GM23338 (cell line): Measurements from ENCODE around the gene F7. TPM values are rescaled to one million over a fixed set of nuclear protein-coding genes. Genes with fewer than 3 reads are reported as not detected.

ENCODE experiments used
- ATAC-seq: fragments of 200-7000 bp; cut with Tn5 transposase; 3 replicates; pipeline ENCODE4 v1.9.1; 2020
- DNase-seq: peaks from one replicate; pipeline ENCODE4 v3.0.0-alpha.2; 2015; ENCODE audit warnings: low spot score
- H2AFZ ChIP-seq: fragments of 200-600 bp; sonication (generic); 2 replicates; pipeline ENCODE4 v1.8.0; 2016; ENCODE audit warnings: antibody characterized with exemption, mild to moderate bottlenecking, moderate library complexity
- H3F3A ChIP-seq: fragments of 200-600 bp; sonication (generic); replicated peaks from 2 replicates; pipeline ENCODE4 v1.8.0; 2017; ENCODE audit warnings: antibody characterized with exemption, mixed run types, low read depth
- H3K27ac ChIP-seq: fragments of 200-600 bp; sonication (generic); 2 replicates; pipeline ENCODE4 v1.6.1; 2016; ENCODE audit warnings: low read depth
- H3K27me3 ChIP-seq: fragments of 200-600 bp; sonication (generic); 2 replicates; pipeline ENCODE4 v1.8.0; 2016; ENCODE audit warnings: mild to moderate bottlenecking, mixed run types, moderate library complexity; ENCODE audit not compliant: insufficient read depth
- H3K36me3 ChIP-seq: fragments of 200-600 bp; sonication (generic); 2 replicates; pipeline ENCODE4 v1.8.0; 2016; ENCODE audit warnings: mild to moderate bottlenecking; ENCODE audit not compliant: insufficient read depth
- H3K4me1 ChIP-seq: fragments of 200-600 bp; sonication (generic); 2 replicates; pipeline ENCODE4 v1.8.0; 2016; ENCODE audit warnings: mild to moderate bottlenecking, moderate library complexity; ENCODE audit not compliant: insufficient read depth
- H3K4me2 ChIP-seq: fragments of 200-600 bp; sonication (generic); 2 replicates; pipeline ENCODE4 v1.7.1; 2017; ENCODE audit warnings: mixed run types
- H3K4me3 ChIP-seq: fragments of 200-600 bp; sonication (generic); 2 replicates; pipeline ENCODE4 v1.6.1; 2016; ENCODE audit warnings: mixed run types
- H3K79me2 ChIP-seq: fragments of 200-600 bp; sonication (generic); replicated peaks from 2 replicates; pipeline ENCODE4 v1.8.0; 2017; ENCODE audit warnings: mild to moderate bottlenecking; ENCODE audit not compliant: insufficient read depth
- H3K9me2 ChIP-seq: fragments of 200-600 bp; sonication (generic); 2 replicates; pipeline ENCODE4 v1.8.0; 2017; ENCODE audit not compliant: insufficient read depth
- H4K20me1 ChIP-seq: fragments of 200-600 bp; sonication (generic); replicated peaks from 2 replicates; pipeline ENCODE4 v1.8.0; 2017; ENCODE audit warnings: mild to moderate bottlenecking; ENCODE audit not compliant: insufficient read depth
- H3K27ac Mint-ChIP-seq: 2 replicates; pipeline ENCODE4 v1.8.0; 2020; ENCODE audit warnings: inconsistent platforms, mild to moderate bottlenecking, moderate library complexity, mixed read lengths
- H3K27me3 Mint-ChIP-seq: 3 replicates; pipeline ENCODE4 v1.8.0; 2022; ENCODE audit warnings: low read depth, mild to moderate bottlenecking, moderate library complexity, mixed read lengths, inconsistent platforms; ENCODE audit not compliant: insufficient read depth, poor library complexity
- H3K36me3 Mint-ChIP-seq: 3 replicates; pipeline ENCODE4 v1.8.0; 2021; ENCODE audit warnings: low read depth, mild to moderate bottlenecking, inconsistent platforms, moderate library complexity, mixed read lengths
- H3K4me1 Mint-ChIP-seq: 3 replicates; pipeline ENCODE4 v1.8.0; 2020; ENCODE audit warnings: mild to moderate bottlenecking, inconsistent platforms, mixed read lengths
- H3K4me3 Mint-ChIP-seq: 3 replicates; pipeline ENCODE4 v1.8.0; 2021; ENCODE audit warnings: moderate library complexity, mild to moderate bottlenecking, inconsistent platforms, mixed read lengths
- H3K9me3 Mint-ChIP-seq: 3 replicates; pipeline ENCODE4 v1.8.0; 2020; ENCODE audit warnings: moderate library complexity, mild to moderate bottlenecking, inconsistent platforms, mixed read lengths
- CREB1 ChIP-seq: fragments of 250-450 bp; sonication (Bioruptor Pico); IDR thresholded peaks from 2 replicates; pipeline ENCODE4 v1.5.0; 2020; ENCODE audit warnings: low read depth, mild to moderate bottlenecking, moderate library complexity
- EZH2 ChIP-seq: fragments of 200-600 bp; sonication (generic); IDR thresholded peaks from one replicate; pipeline ENCODE4 v1.8.0; 2017; ENCODE audit warnings: antibody characterized with exemption, mild to moderate bottlenecking, low read depth; ENCODE audit not compliant: unreplicated experiment
- EZH2phosphoT487 ChIP-seq: fragments of 200-600 bp; sonication (generic); IDR thresholded peaks from one replicate; pipeline ENCODE4 v1.8.1; 2018; ENCODE audit warnings: antibody characterized with exemption; ENCODE audit not compliant: unreplicated experiment
- JUNB ChIP-seq: IDR thresholded peaks from one replicate; pipeline ENCODE4 v1.6.1; 2016; ENCODE audit warnings: antibody characterized with exemption; ENCODE audit not compliant: unreplicated experiment
- NANOG ChIP-seq: IDR thresholded peaks from 2 replicates; pipeline ENCODE4 v1.6.1; 2016; ENCODE audit warnings: antibody characterized with exemption, borderline replicate concordance
- POLR2AphosphoS5 ChIP-seq: IDR thresholded peaks from 2 replicates; pipeline ENCODE4 v1.6.1; 2016; ENCODE audit warnings: antibody characterized with exemption, low read depth
- STAT1 ChIP-seq: IDR thresholded peaks from one replicate; pipeline ENCODE4 v1.6.1; 2016; ENCODE audit warnings: antibody characterized with exemption; ENCODE audit not compliant: unreplicated experiment
- ZNF114 ChIP-seq: fragments of 250-450 bp; sonication (Bioruptor Pico); IDR thresholded peaks from 2 replicates; pipeline ENCODE4 v1.5.0; 2020; ENCODE audit warnings: mild to moderate bottlenecking, moderate library complexity
- ZNF331 ChIP-seq: fragments of 250-450 bp; sonication (Bioruptor Pico); IDR thresholded peaks from 2 replicates; pipeline ENCODE4 v1.5.0; 2020; ENCODE audit warnings: low read depth, mild to moderate bottlenecking, moderate library complexity
- polyA plus RNA-seq: library from polyadenylated mRNA; unstranded; fragments of >200 nt; fragmentation: Nextera tagmentation; extraction: Ambion mirVana; gene quantifications from 2 replicates; pipeline ENCODE4 v1.2.1, GENCODE V29; 2016
- total RNA-seq: library from RNA; depleted of rRNA; stranded (reverse); fragments of >200 nt; shearing (Covaris generic); gene quantifications from 2 replicates; pipeline ENCODE4 v1.2.3, GENCODE V29; 2014
- TF ChIP-seq, protein P1 (sequence below): fragments of 250-450 bp; sonication (Bioruptor Pico); IDR thresholded peaks from 2 replicates; pipeline ENCODE4 v1.5.0; 2020; ENCODE audit warnings: mild to moderate bottlenecking, moderate library complexity
- TF ChIP-seq, protein P2 (sequence below): IDR thresholded peaks from one replicate; pipeline ENCODE4 v1.6.1; 2018; ENCODE audit warnings: antibody characterized with exemption; ENCODE audit not compliant: unreplicated experiment
- TF ChIP-seq, protein P3 (sequence below), 2 experiments: fragments of 200-600 bp in 1 of 2; sonication (generic) in 1 of 2; conservative IDR thresholded peaks; 2 replicates each; pipeline versions ENCODE4 v1.5.1 to v1.6.1; 2016 to 2017; ENCODE audit warnings: antibody characterized with exemption in 2 of 2, low read depth in 2 of 2, mild to moderate bottlenecking in 2 of 2, moderate library complexity in 1 of 2
- TF ChIP-seq, protein P4 (sequence below): IDR thresholded peaks from 2 replicates; pipeline ENCODE4 v1.6.1; 2016; ENCODE audit warnings: antibody characterized with exemption

F7 gene
- total and polyA plus RNA-seq, 2 experiments from 2014 or later: 0.16 to 0.24 TPM

DNA sequence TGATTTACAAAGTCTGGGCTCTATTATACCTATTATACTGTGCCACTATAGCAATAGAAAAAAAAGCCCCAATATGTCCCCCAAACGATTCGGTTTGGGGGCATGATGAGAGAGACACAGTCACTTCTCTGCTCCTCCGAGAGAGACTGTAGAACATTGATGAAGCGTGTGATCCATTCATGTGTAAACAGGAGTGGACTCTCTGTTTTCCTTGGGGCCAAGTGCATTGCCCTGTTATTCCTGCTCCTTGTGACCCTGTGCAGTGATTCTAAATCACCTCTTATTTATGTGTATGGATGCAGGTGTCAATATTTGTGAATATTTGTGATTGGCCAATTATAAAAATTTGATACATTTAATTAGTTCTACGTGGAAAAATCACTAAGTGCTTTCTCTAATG lies 34.0 kb downstream of the F7 start:
- no peak for ATAC-seq
- H3K4me1 Mint-ChIP-seq: peaks cover 14% of the 10 kb centered on the region
- H3K4me3 ChIP-seq: no peak overlapping the region
- no peaks in the 10 kb centered on the region for H3K27me3 ChIP-seq
- no peaks in the 10 kb centered on the region for H3K79me2 ChIP-seq
- no peak overlapping the region for H3K4me2 ChIP-seq
- H3K27me3 Mint-ChIP-seq: no peaks in the 10 kb centered on the region
- no peaks in the 10 kb centered on the region for H3K36me3 Mint-ChIP-seq
- H3K9me3 Mint-ChIP-seq: no peaks in the 10 kb centered on the region
- no peaks in the 10 kb centered on the region for H3K36me3 ChIP-seq
- H2AFZ ChIP-seq: no peak overlapping the region
- H3K4me1 ChIP-seq: peaks cover 9% of the 10 kb centered on the region
- no peak overlapping the region for H3K4me3 Mint-ChIP-seq
- no peak for DNase-seq
- no peak overlapping the region for H3K27ac ChIP-seq
- H4K20me1 ChIP-seq: no peaks in the 10 kb centered on the region
- no peaks in the 10 kb centered on the region for H3F3A ChIP-seq
- TF ChIP-seq, protein P1, sequence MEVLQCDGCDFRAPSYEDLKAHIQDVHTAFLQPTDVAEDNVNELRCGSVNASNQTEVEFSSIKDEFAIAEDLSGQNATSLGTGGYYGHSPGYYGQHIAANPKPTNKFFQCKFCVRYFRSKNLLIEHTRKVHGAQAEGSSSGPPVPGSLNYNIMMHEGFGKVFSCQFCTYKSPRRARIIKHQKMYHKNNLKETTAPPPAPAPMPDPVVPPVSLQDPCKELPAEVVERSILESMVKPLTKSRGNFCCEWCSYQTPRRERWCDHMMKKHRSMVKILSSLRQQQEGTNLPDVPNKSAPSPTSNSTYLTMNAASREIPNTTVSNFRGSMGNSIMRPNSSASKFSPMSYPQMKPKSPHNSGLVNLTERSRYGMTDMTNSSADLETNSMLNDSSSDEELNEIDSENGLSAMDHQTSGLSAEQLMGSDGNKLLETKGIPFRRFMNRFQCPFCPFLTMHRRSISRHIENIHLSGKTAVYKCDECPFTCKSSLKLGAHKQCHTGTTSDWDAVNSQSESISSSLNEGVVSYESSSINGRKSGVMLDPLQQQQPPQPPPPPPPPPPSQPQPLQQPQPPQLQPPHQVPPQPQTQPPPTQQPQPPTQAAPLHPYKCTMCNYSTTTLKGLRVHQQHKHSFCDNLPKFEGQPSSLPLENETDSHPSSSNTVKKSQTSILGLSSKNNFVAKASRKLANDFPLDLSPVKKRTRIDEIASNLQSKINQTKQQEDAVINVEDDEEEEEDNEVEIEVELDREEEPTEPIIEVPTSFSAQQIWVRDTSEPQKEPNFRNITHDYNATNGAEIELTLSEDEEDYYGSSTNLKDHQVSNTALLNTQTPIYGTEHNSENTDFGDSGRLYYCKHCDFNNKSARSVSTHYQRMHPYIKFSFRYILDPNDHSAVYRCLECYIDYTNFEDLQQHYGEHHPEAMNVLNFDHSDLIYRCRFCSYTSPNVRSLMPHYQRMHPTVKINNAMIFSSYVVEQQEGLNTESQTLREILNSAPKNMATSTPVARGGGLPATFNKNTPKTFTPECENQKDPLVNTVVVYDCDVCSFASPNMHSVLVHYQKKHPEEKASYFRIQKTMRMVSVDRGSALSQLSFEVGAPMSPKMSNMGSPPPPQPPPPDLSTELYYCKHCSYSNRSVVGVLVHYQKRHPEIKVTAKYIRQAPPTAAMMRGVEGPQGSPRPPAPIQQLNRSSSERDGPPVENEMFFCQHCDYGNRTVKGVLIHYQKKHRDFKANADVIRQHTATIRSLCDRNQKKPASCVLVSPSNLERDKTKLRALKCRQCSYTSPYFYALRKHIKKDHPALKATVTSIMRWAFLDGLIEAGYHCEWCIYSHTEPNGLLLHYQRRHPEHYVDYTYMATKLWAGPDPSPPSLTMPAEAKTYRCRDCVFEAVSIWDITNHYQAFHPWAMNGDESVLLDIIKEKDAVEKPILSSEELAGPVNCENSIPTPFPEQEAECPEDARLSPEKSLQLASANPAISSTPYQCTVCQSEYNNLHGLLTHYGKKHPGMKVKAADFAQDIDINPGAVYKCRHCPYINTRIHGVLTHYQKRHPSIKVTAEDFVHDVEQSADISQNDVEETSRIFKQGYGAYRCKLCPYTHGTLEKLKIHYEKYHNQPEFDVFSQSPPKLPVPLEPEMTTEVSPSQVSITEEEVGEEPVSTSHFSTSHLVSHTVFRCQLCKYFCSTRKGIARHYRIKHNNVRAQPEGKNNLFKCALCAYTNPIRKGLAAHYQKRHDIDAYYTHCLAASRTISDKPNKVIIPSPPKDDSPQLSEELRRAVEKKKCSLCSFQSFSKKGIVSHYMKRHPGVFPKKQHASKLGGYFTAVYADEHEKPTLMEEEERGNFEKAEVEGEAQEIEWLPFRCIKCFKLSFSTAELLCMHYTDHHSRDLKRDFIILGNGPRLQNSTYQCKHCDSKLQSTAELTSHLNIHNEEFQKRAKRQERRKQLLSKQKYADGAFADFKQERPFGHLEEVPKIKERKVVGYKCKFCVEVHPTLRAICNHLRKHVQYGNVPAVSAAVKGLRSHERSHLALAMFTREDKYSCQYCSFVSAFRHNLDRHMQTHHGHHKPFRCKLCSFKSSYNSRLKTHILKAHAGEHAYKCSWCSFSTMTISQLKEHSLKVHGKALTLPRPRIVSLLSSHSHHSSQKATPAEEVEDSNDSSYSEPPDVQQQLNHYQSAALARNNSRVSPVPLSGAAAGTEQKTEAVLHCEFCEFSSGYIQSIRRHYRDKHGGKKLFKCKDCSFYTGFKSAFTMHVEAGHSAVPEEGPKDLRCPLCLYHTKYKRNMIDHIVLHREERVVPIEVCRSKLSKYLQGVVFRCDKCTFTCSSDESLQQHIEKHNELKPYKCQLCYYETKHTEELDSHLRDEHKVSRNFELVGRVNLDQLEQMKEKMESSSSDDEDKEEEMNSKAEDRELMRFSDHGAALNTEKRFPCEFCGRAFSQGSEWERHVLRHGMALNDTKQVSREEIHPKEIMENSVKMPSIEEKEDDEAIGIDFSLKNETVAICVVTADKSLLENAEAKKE: no peak
- TF ChIP-seq STAT1: no peak
- TF ChIP-seq, protein P2, sequence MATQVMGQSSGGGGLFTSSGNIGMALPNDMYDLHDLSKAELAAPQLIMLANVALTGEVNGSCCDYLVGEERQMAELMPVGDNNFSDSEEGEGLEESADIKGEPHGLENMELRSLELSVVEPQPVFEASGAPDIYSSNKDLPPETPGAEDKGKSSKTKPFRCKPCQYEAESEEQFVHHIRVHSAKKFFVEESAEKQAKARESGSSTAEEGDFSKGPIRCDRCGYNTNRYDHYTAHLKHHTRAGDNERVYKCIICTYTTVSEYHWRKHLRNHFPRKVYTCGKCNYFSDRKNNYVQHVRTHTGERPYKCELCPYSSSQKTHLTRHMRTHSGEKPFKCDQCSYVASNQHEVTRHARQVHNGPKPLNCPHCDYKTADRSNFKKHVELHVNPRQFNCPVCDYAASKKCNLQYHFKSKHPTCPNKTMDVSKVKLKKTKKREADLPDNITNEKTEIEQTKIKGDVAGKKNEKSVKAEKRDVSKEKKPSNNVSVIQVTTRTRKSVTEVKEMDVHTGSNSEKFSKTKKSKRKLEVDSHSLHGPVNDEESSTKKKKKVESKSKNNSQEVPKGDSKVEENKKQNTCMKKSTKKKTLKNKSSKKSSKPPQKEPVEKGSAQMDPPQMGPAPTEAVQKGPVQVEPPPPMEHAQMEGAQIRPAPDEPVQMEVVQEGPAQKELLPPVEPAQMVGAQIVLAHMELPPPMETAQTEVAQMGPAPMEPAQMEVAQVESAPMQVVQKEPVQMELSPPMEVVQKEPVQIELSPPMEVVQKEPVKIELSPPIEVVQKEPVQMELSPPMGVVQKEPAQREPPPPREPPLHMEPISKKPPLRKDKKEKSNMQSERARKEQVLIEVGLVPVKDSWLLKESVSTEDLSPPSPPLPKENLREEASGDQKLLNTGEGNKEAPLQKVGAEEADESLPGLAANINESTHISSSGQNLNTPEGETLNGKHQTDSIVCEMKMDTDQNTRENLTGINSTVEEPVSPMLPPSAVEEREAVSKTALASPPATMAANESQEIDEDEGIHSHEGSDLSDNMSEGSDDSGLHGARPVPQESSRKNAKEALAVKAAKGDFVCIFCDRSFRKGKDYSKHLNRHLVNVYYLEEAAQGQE: no peak
- no peak for TF ChIP-seq EZH2phosphoT487
- no peak for TF ChIP-seq ZNF114
- no peak for TF ChIP-seq NANOG
- TF ChIP-seq, protein P3, sequence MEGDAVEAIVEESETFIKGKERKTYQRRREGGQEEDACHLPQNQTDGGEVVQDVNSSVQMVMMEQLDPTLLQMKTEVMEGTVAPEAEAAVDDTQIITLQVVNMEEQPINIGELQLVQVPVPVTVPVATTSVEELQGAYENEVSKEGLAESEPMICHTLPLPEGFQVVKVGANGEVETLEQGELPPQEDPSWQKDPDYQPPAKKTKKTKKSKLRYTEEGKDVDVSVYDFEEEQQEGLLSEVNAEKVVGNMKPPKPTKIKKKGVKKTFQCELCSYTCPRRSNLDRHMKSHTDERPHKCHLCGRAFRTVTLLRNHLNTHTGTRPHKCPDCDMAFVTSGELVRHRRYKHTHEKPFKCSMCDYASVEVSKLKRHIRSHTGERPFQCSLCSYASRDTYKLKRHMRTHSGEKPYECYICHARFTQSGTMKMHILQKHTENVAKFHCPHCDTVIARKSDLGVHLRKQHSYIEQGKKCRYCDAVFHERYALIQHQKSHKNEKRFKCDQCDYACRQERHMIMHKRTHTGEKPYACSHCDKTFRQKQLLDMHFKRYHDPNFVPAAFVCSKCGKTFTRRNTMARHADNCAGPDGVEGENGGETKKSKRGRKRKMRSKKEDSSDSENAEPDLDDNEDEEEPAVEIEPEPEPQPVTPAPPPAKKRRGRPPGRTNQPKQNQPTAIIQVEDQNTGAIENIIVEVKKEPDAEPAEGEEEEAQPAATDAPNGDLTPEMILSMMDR (conservative IDR thresholded peaks at IDR 0.05; ENCODE audit: low read depth in 2 of 2): no peak
- no peak for TF ChIP-seq ZNF331 (CRISPR knock-in tag)
- TF ChIP-seq JUNB: no peak
- TF ChIP-seq EZH2: no peak
- no peak for TF ChIP-seq POLR2AphosphoS5
- TF ChIP-seq, protein P4, sequence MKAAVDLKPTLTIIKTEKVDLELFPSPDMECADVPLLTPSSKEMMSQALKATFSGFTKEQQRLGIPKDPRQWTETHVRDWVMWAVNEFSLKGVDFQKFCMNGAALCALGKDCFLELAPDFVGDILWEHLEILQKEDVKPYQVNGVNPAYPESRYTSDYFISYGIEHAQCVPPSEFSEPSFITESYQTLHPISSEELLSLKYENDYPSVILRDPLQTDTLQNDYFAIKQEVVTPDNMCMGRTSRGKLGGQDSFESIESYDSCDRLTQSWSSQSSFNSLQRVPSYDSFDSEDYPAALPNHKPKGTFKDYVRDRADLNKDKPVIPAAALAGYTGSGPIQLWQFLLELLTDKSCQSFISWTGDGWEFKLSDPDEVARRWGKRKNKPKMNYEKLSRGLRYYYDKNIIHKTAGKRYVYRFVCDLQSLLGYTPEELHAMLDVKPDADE: no peak
- TF ChIP-seq CREB1 (CRISPR knock-in tag): no peak
- H3K27ac Mint-ChIP-seq: no peak overlapping the region
- no peaks in the 10 kb centered on the region for H3K9me2 ChIP-seq
